Measurements from ENCODE around the gene XXYLT1. TPM values are rescaled to one million over a fixed set of nuclear protein-coding genes. Genes with fewer than 3 reads are reported as not detected.

XXYLT1 gene
- total RNA-seq, 1 experiment from 2014 or later, result 25.5 TPM

DNA sequence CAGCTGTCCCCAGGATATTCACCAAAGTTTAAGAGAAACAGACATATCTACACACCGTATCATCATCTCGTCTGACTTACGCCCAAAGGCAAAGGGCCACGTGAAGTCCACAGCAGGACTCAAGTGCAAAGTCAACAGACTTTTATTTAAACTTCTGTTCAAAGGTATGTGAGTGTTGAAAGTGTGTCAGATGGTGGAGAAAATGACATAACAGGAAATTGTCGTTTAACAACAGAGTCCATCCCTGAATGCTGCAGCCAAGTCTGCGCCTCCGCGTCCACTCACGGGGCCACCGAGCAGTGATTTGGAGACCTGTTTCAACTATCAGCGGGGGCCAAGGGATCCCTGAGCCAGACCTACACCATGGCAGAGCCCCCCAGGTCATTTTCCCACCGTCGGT is 165.6 kb downstream of the XXYLT1 start:
- Histone ChIP-seq H3K36me3 (ENCODE audit: low read depth, low read length) (no peaks in the 10 kb centered on the region), H4K20me1 (ENCODE audit: low read length) (no peaks in the 10 kb centered on the region), H3K27me3 (ENCODE audit: low read length) (no peaks in the 10 kb centered on the region), H3K4me2 (ENCODE audit: low read length) (peak overlapping the region; percentile 62), H3K9me2 (replicated peaks; ENCODE audit: low read length) (no peaks in the 10 kb centered on the region), H3F3A (ENCODE audit: low read length, unreplicated experiment) (peaks cover 3% of the 10 kb centered on the region), H3K27ac (ENCODE audit: low read length) (peak overlapping the region; percentile 88), H3K9ac (ENCODE audit: low read length) (peak overlapping the region; percentile 46), H3K4me1 (ENCODE audit: insufficient read depth, low read length) (peaks cover 59% of the 10 kb centered on the region), H3K79me2 (ENCODE audit: low read length) (peaks cover 13% of the 10 kb centered on the region; the same call in 1 of the 2 replicates), H2AFZ (ENCODE audit: low read length) (peak overlapping the region; percentile 58), H3K4me3 (ENCODE audit: low read length) (peak overlapping the region; percentile 34; the same call in 1 of the 2 replicates), H3K9me3 (ENCODE audit: low read length) (no peaks in the 10 kb centered on the region)
- no peak for TF ChIP-seq EZH2 (IDR thresholded peaks at IDR 0.05; ENCODE audit: low read length, unreplicated experiment)
- no peak for TF ChIP-seq EZH2phosphoT487 (IDR thresholded peaks at IDR 0.05; ENCODE audit: borderline replicate concordance, low read length)
- TF ChIP-seq, protein P1, sequence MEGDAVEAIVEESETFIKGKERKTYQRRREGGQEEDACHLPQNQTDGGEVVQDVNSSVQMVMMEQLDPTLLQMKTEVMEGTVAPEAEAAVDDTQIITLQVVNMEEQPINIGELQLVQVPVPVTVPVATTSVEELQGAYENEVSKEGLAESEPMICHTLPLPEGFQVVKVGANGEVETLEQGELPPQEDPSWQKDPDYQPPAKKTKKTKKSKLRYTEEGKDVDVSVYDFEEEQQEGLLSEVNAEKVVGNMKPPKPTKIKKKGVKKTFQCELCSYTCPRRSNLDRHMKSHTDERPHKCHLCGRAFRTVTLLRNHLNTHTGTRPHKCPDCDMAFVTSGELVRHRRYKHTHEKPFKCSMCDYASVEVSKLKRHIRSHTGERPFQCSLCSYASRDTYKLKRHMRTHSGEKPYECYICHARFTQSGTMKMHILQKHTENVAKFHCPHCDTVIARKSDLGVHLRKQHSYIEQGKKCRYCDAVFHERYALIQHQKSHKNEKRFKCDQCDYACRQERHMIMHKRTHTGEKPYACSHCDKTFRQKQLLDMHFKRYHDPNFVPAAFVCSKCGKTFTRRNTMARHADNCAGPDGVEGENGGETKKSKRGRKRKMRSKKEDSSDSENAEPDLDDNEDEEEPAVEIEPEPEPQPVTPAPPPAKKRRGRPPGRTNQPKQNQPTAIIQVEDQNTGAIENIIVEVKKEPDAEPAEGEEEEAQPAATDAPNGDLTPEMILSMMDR (conservative IDR thresholded peaks at IDR 0.05; ENCODE audit: low read depth, low read length), result no peak
- intact Hi-C loops (cut with micrococcal nuclease), result loop anchor here (1.0 to 10.0 kb wide), 5 partner anchors 74 to 423 kb away; no protein-coding TSS in a partner anchor
- ATAC-seq (peak; percentile 67), DNase-seq (peak; percentile 86)
- BruUV-seq (replicated peaks), result no TSS peak
- ChIA-PET CTCF (interaction anchor here (0.7 kb wide), 1 partner anchor 234 kb away, joined by 3 read pairs; no protein-coding TSS in a partner anchor), POLR2A (ENCODE audit: unreplicated experiment) (interaction anchor here (0.9 kb wide), 1 partner anchor 235 kb away, joined by 3 read pairs; no protein-coding TSS in a partner anchor)

DNA sequence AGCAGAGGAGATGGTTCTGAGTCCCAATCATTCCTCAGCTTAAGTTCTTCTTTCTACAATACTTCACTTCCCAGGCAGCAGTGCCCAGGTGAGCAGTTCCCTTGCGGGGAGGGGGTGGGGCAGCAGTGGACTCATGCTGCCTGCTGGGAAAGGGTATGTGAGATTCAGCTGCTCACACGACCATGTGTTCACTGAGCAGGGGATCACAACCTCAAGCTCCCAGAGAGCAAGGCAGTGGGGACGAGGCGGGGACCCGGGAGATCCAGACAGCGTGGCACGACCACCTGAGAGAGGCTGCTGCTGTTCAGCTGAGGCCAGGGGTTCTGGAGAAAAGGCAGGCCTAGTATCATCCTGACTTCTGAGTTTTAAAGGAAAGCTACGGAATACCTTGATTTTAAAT is 166.6 kb downstream of the XXYLT1 start:
- Histone ChIP-seq H3K4me3 (ENCODE audit: low read length) (no peak overlapping the region), H3K9me3 (ENCODE audit: low read length) (no peaks in the 10 kb centered on the region), H3K4me2 (ENCODE audit: low read length) (0 out of 2 replicates have a peak overlapping the region, but pooled peaks have one; percentile 62), H3F3A (ENCODE audit: low read length, unreplicated experiment) (peaks cover 3% of the 10 kb centered on the region), H3K79me2 (ENCODE audit: low read length) (peaks cover 13% of the 10 kb centered on the region; the same call in 1 of the 2 replicates), H4K20me1 (ENCODE audit: low read length) (no peaks in the 10 kb centered on the region), H3K4me1 (ENCODE audit: insufficient read depth, low read length) (peaks cover 59% of the 10 kb centered on the region), H2AFZ (ENCODE audit: low read length) (no peak overlapping the region), H3K27ac (ENCODE audit: low read length) (peak overlapping the region; percentile 88), H3K27me3 (ENCODE audit: low read length) (no peaks in the 10 kb centered on the region), H3K36me3 (ENCODE audit: low read depth, low read length) (no peaks in the 10 kb centered on the region), H3K9ac (ENCODE audit: low read length) (peak overlapping the region; percentile 46; the same call in 1 of the 2 replicates), H3K9me2 (replicated peaks; ENCODE audit: low read length) (no peaks in the 10 kb centered on the region)
- ChIA-PET CTCF (interaction anchor here (0.6 kb wide), 2 partner anchors 422 to 1213 kb away, joined by 3 read pairs; no protein-coding TSS in a partner anchor), POLR2A (ENCODE audit: unreplicated experiment) (interaction anchor here (0.9 kb wide), 1 partner anchor 234 kb away, joined by 3 read pairs; no protein-coding TSS in a partner anchor)
- no peak for DNase-seq
- BruUV-seq (replicated peaks), result no TSS peak
- intact Hi-C loops (cut with micrococcal nuclease), result loop anchor here (10.0 kb wide), 1 partner anchor 340 kb away; no protein-coding TSS in a partner anchor
- no peak for ATAC-seq
- TF ChIP-seq, protein P1 (conservative IDR thresholded peaks at IDR 0.05; ENCODE audit: low read depth, low read length), result no peak
- no peak for TF ChIP-seq EZH2phosphoT487 (IDR thresholded peaks at IDR 0.05; ENCODE audit: borderline replicate concordance, low read length)
- TF ChIP-seq EZH2 (IDR thresholded peaks at IDR 0.05; ENCODE audit: low read length, unreplicated experiment), result no peak

DNA sequence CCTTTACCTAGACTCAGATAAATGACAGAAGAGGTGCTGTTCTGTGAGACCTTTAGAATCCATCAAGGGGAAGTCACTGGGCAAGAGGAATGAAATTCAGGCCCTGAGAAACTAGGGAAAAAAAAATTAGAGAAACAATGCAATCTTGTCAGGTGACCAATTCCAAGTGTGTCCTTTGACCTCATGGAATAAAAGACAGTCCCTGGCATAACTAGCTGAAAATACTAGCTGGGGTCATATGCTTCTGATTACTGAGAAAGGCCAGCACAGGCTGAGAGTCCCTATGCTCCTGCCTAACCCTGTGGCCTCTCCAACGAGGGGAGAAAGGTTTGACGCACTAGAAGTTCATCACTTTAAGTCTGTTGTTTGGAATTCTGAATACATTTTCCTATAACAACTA is 167.3 kb downstream of the XXYLT1 start:
- Histone ChIP-seq H3K79me2 (ENCODE audit: low read length) (peaks cover 13% of the 10 kb centered on the region; the same call in 1 of the 2 replicates), H3K27me3 (ENCODE audit: low read length) (no peaks in the 10 kb centered on the region), H3K4me2 (ENCODE audit: low read length) (no peak overlapping the region), H3K9ac (ENCODE audit: low read length) (no peak overlapping the region; the same call in 1 of the 2 replicates), H3K27ac (ENCODE audit: low read length) (peak overlapping the region; percentile 88), H3F3A (ENCODE audit: low read length, unreplicated experiment) (peaks cover 3% of the 10 kb centered on the region), H2AFZ (ENCODE audit: low read length) (no peak overlapping the region), H3K9me2 (replicated peaks; ENCODE audit: low read length) (no peaks in the 10 kb centered on the region), H3K36me3 (ENCODE audit: low read depth, low read length) (no peaks in the 10 kb centered on the region), H4K20me1 (ENCODE audit: low read length) (no peaks in the 10 kb centered on the region), H3K4me1 (ENCODE audit: insufficient read depth, low read length) (peaks cover 59% of the 10 kb centered on the region), H3K4me3 (ENCODE audit: low read length) (no peak overlapping the region), H3K9me3 (ENCODE audit: low read length) (no peaks in the 10 kb centered on the region)
- ATAC-seq, result no peak
- no TSS peak for BruUV-seq (replicated peaks)
- TF ChIP-seq EZH2phosphoT487 (IDR thresholded peaks at IDR 0.05; ENCODE audit: borderline replicate concordance, low read length) (no peak), EZH2 (IDR thresholded peaks at IDR 0.05; ENCODE audit: low read length, unreplicated experiment) (no peak)
- TF ChIP-seq, protein P1 (conservative IDR thresholded peaks at IDR 0.05; ENCODE audit: low read depth, low read length), result no peak
- intact Hi-C loops (cut with micrococcal nuclease), result loop anchor here (2.0 to 10.0 kb wide), 2 partner anchors 233 to 339 kb away; no protein-coding TSS in a partner anchor
- no peak for DNase-seq
- CTCF ChIA-PET, result no interaction called here
- POLR2A ChIA-PET (ENCODE audit: unreplicated experiment), result no interaction called here
